Brain microvascular endothelial cell (primary cell): ENCODE results near the gene PARD3.

Experiments
- DNase-seq: peaks from one replicate; pipeline ENCODE4 v3.0.0-alpha.2; 2020
- H3K27ac ChIP-seq: fragments of 250-450 bp; sonication (Bioruptor Pico); 2 replicates; pipeline ENCODE4 v1.5.1; 2020; ENCODE audit warnings: mild to moderate bottlenecking, moderate library complexity
- H3K27me3 ChIP-seq: fragments of 250-450 bp; sonication (Bioruptor Pico); replicated peaks from 2 replicates; pipeline ENCODE4 v1.5.1; 2020; ENCODE audit warnings: mild to moderate bottlenecking
- H3K36me3 ChIP-seq: fragments of 250-450 bp; sonication (Bioruptor Pico); replicated peaks from 2 replicates; pipeline ENCODE4 v1.5.1; 2020; ENCODE audit warnings: mild to moderate bottlenecking
- H3K4me3 ChIP-seq: 2 replicates; pipeline ENCODE4 v1.5.1; 2011; ENCODE audit warnings: low read depth, mild to moderate bottlenecking, control low read depth, low read length, moderate library complexity
- CTCF ChIP-seq: IDR thresholded peaks from 2 replicates; pipeline ENCODE4 v1.5.1; 2011; ENCODE audit warnings: low read depth, mild to moderate bottlenecking, moderate library complexity, low read length, control low read depth, inconsistent platforms; ENCODE audit errors: missing control alignments
- in situ Hi-C: cut with HindIII; loops from 2 replicates; pipeline ENCODE4 v1.10.0; 2017; ENCODE audit warnings: low sequenced_read_pairs, low pct_ligation_motif_present

The PARD3 gene

GRCh38 chr10:34101001-34101400 lies 714.1 kb downstream of the PARD3 start:
- no peaks in the 10 kb centered on the region for H3K36me3 ChIP-seq
- H3K27ac ChIP-seq: no peak overlapping the region
- no peaks in the 10 kb centered on the region for H3K27me3 ChIP-seq
- H3K4me3 ChIP-seq: no peak overlapping the region
- no peak for DNase-seq
- no peak for TF ChIP-seq CTCF
- in situ Hi-C loops: no loop called here

- Histone ChIP-seq H3K36me3 (no peaks in the 10 kb centered on the region), H3K4me3 (no peak overlapping the region), H3K27ac (no peak overlapping the region), H3K27me3 (no peaks in the 10 kb centered on the region)
- TF ChIP-seq CTCF: no peak
- no peak for DNase-seq
- in situ Hi-C loops: no loop called here
Observed at GRCh38 chr10:34098821-34099567, 716.1 kb downstream of the PARD3 start.

GRCh38 chr10:34097682-34098081 lies 717.4 kb downstream of the PARD3 start:
- H3K27ac ChIP-seq: no peak overlapping the region
- H3K4me3 ChIP-seq: no peak overlapping the region
- no peaks in the 10 kb centered on the region for H3K36me3 ChIP-seq
- no peaks in the 10 kb centered on the region for H3K27me3 ChIP-seq
- no peak for TF ChIP-seq CTCF
- in situ Hi-C loops: no loop called here
- no peak for DNase-seq

- Histone ChIP-seq H3K4me3 (no peak overlapping the region), H3K36me3 (no peaks in the 10 kb centered on the region), H3K27ac (no peak overlapping the region), H3K27me3 (no peaks in the 10 kb centered on the region)
- in situ Hi-C loops: no loop called here
- TF ChIP-seq CTCF: no peak
- no peak for DNase-seq
Observed at GRCh38 chr10:34094961-34095360, 720.1 kb downstream of the PARD3 start.

GRCh38 chr10:34094146-34094696 lies 720.9 kb downstream of the PARD3 start:
- Histone ChIP-seq H3K4me3 (no peak overlapping the region), H3K27me3 (no peaks in the 10 kb centered on the region), H3K36me3 (no peaks in the 10 kb centered on the region), H3K27ac (no peak overlapping the region)
- DNase-seq: no peak
- in situ Hi-C loops: no loop called here
- no peak for TF ChIP-seq CTCF
